Astrocyte of the spinal cord (primary cell): ENCODE data around the gene RNF214.

Experiments used
- DNase-seq: peaks from one replicate; pipeline ENCODE4 v3.0.0; 2011; ENCODE audit warnings: low read depth, low spot score
- H3K4me3 ChIP-seq: 2 replicates; pipeline ENCODE4 v1.5.1; 2011; ENCODE audit warnings: low read depth, mild to moderate bottlenecking, low read length, moderate library complexity
- in situ Hi-C: cut with HindIII; loops from 2 replicates; pipeline ENCODE4 v1.10.0; 2017; ENCODE audit warnings: low sequenced_read_pairs
- TF ChIP-seq, protein P1 (sequence below): IDR thresholded peaks from 2 replicates; pipeline ENCODE4 v1.5.1; 2012; ENCODE audit warnings: low read depth, mild to moderate bottlenecking, low read length, inconsistent platforms

Gene RNF214

DNA sequence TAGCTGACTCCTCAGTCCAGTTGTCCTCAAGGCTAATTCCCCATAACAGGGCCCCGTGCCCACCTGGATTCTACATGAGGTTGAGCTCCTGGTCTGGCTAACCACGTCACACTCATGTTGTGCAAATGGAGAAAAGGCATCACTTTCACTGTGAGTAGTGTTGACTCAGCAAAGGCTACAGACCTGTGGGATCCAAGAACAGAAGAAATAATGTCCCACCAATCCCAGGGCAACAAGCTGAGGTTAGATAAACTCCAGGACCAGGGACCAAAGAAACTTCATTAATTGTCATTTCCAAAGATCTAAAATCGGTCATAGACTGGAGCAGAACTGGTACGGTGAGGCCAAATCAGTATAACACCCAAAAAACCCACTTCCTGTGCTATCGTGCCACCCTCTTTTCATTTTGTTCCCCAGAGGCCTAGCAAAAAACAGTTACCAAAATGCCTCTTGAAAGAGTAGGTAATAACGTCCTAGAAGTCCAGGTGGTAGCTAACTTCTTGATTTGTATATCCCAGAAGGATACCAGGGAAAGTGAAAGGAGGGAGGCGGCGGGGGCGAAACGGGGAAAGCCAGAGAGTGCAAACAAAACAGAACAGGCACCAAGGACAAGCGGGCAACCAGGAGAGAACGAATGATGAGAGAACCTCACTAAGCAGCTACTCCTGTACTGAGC, 2.0 kb upstream of the RNF214 start:
- H3K4me3 ChIP-seq, result no peak overlapping the region
- peak; percentile 13 for DNase-seq
- TF ChIP-seq, protein P1, sequence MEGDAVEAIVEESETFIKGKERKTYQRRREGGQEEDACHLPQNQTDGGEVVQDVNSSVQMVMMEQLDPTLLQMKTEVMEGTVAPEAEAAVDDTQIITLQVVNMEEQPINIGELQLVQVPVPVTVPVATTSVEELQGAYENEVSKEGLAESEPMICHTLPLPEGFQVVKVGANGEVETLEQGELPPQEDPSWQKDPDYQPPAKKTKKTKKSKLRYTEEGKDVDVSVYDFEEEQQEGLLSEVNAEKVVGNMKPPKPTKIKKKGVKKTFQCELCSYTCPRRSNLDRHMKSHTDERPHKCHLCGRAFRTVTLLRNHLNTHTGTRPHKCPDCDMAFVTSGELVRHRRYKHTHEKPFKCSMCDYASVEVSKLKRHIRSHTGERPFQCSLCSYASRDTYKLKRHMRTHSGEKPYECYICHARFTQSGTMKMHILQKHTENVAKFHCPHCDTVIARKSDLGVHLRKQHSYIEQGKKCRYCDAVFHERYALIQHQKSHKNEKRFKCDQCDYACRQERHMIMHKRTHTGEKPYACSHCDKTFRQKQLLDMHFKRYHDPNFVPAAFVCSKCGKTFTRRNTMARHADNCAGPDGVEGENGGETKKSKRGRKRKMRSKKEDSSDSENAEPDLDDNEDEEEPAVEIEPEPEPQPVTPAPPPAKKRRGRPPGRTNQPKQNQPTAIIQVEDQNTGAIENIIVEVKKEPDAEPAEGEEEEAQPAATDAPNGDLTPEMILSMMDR, result no peak
- in situ Hi-C loops, result no loop called here

DNA sequence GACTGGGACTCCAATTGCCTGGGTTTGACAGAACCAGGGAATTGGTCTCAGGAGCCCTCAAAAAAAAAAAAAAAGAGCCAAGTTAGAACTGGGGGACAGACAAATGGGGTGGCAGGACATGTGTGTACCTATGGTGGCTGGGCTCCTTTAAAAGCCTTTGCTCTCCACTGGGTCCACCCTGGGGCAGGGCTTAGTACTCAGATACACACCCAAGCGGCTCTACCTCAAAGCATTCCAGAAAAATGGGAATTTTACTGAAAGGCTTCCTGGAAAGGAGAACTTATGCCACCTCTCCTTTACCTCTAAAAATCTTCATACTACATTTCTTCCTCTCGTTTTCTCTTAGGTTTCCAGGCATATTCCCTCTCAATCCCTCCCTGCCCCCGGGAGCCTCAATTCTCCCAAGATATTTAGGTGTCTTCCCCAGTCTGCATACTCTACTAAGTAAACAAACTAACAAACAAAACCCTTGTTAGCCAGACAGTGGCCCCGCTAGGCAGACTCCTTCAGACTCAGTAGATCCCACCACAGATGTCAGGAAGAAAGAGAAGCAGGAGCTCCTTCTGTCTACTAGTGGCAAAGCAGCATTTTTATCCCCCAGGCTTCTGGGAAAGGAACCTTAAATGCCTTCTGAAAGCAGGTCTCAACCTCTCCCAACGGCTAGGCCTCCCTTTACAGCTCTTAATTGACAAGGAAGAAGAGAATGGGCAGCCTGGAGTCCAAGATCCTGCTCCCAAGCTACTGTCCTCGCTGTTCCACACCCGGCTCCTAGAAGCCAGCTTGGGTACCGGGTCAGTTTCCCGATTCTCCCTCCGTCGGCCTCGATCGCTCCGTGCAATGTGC, 1.3 kb upstream of the RNF214 start:
- TF ChIP-seq, protein P1, result no peak
- in situ Hi-C loops, result no loop called here
- peak overlapping the region; percentile 98 for H3K4me3 ChIP-seq
- no peak for DNase-seq

DNA sequence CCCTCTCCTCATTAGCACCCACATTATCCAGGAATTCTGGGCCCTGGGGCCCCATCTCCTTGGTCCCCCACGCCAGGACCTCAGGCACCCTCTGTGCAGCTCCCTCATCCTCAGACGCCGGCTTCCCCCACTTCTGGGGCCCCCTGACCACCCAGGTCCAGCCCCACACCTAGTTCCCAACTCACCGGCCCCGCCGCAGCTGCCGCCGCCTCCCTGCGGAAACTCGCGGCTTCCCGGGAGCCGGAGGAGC, 704 bp upstream of the RNF214 start, which contains the start of gene PCSK7:
TSS of gene PCSK7 (minus strand) at position 232 of the 250 bp plus-strand sequence. CDS start 2,229 bp downstream, outside the sequence.
- DNase-seq, result peak; percentile 55
- in situ Hi-C loops, result no loop called here
- TF ChIP-seq, protein P1, result no peak

DNA sequence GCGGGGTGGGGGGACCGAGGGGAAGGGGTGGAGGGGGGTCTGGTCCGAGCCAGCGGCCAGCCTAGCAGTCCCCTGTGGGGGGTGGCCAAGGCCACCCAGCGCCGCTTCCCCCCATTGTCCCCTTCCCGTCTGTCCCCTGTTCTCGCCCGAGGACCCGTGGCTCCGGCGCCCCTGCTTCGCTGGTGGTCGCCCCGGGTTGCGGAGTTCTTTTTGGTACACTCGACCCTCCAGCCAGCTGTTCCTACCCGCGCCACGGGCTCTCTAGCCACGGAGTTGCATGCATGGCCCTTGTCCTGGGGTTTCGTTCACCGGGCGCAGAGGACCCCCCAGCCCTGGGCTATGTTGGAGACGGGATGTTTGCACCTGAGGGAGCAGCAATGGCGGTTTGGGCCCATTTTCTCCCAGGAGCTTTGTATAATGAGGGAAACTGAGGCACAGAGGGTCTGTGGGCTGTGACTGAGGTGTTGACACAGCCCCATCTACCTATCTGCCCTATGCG, 489 bp downstream of the RNF214 start:
- TF ChIP-seq, protein P1, result no peak
- in situ Hi-C loops, result no loop called here
- H3K4me3 ChIP-seq, result peak overlapping the region; percentile 98
- DNase-seq, result no peak

More for the DNA sequence above, 704 bp upstream of the RNF214 start, which contains the start of gene PCSK7:
- H3K4me3 ChIP-seq, result peak within 1 kb of the TSS; percentile 98

DNA sequence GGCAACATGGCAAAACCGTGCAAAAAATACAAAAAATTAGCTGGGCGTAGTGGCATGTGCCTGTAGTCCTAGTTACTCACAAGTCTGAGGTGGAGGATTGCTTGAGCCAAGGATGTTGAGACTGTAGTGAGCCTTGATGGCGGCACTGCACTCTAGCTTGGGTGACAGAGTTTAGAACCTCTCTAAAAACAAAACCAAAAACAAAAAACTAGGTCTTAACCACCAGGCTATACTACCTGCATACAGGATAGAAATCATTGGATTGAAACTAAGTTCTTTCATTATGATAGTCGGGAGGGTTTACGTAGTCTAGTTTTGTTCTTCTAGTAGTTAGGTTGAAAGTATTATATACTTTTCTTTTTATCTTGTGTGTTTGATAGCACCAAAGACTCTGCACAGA, 5.8 kb downstream of the RNF214 start:
- H3K4me3 ChIP-seq, result no peak overlapping the region
- DNase-seq, result no peak
- TF ChIP-seq, protein P1, result no peak
- in situ Hi-C loops, result no loop called here

DNA sequence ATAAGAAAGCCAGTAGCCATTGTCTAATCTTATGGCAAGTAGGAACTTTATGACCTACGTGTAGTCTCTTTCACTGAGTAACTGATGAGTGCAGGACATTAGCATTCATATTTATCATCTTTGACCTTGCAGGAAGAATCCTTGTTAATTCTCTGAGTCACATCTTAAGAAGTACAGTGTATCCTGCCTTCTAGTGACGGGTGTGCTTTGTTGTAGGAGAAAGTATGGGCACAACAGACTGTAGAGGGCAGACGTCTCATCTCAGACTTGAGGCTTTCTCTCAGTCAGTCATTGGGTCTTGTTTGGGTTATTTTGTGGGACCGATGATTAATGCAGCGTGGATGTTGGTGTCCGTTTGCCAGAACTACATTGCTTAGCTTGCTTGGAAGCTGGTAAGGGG, 6.8 kb downstream of the RNF214 start:
- no peak overlapping the region for H3K4me3 ChIP-seq
- TF ChIP-seq, protein P1, result peak; percentile 71
- DNase-seq, result peak; percentile 87
- in situ Hi-C loops, result no loop called here
